Erythroblast (primary cell): ENCODE results near the gene MIB2.

Experiments
- GATA1 ChIP-seq: IDR thresholded peaks from 2 replicates; pipeline ENCODE4 v1.6.1; 2011; ENCODE audit warnings: low read depth, mild to moderate bottlenecking, control low read depth, low read length, moderate library complexity
- POLR2A ChIP-seq: IDR thresholded peaks from 2 replicates; pipeline ENCODE4 v1.6.1; 2011; ENCODE audit warnings: mild to moderate bottlenecking, low read length

DNA sequence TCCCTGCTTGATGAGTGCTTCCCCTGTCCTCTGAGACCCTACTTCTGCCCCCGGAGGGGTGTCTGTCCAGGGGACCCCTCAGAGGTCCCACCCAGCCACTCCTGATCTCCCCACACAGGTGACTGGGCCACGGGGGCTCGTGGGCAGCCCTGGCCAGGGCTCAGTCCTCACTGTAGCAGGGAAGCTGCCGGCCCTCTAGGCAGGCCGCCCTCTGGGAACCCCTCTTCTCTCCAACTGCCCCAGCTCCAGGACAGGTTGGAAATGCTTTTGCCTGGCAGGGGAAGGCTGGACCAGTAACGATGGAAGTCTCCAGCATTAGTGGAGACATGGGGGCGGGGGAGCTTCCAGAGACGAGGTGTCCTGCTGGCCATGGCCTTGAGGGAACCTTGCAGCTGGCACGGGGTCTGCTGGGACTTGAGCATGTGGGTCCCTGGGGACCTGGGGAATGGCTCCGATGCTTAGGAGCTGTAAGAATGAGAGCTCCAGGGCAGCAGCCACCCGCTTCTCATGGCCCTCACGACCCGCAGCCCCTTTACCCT lies 12.3 kb upstream of the MIB2 start:
- TF ChIP-seq POLR2A (no peak), GATA1 (no peak)
